ENCODE measurements around the gene LEO1. TPM values are rescaled to one million over a fixed set of nuclear protein-coding genes. Genes with fewer than 3 reads are reported as not detected.

LEO1 gene
- total RNA-seq = 10 to 100 TPM in 1 of 4 donors, 1 to 10 TPM in 3; 6.2 to 10.2 (median 7.1) TPM
- 10 to 100 TPM in 2 of 3 donors, 1 to 10 TPM in 1; 7.1 to 18.6 (median 16.3) TPM for polyA plus RNA-seq
- long read RNA-seq, donor 1, transcript LEO1-201 (12 exons, 2,193 nt) = major isoform, 5 of 5 reads
- long read RNA-seq, donor 1, partial matches to known transcripts = 0 of 5 reads
- long read RNA-seq, donor 1, other reads (novel, unspliced or antisense) = 0 of 5 reads
- long read RNA-seq, donor 2, transcript LEO1-201 (12 exons, 2,193 nt) = major isoform, 18 of 21 reads
- long read RNA-seq, donor 2, partial matches to known transcripts = 0 of 21 reads
- long read RNA-seq, donor 2, other reads (novel, unspliced or antisense) = 3 of 21 reads

DNA sequence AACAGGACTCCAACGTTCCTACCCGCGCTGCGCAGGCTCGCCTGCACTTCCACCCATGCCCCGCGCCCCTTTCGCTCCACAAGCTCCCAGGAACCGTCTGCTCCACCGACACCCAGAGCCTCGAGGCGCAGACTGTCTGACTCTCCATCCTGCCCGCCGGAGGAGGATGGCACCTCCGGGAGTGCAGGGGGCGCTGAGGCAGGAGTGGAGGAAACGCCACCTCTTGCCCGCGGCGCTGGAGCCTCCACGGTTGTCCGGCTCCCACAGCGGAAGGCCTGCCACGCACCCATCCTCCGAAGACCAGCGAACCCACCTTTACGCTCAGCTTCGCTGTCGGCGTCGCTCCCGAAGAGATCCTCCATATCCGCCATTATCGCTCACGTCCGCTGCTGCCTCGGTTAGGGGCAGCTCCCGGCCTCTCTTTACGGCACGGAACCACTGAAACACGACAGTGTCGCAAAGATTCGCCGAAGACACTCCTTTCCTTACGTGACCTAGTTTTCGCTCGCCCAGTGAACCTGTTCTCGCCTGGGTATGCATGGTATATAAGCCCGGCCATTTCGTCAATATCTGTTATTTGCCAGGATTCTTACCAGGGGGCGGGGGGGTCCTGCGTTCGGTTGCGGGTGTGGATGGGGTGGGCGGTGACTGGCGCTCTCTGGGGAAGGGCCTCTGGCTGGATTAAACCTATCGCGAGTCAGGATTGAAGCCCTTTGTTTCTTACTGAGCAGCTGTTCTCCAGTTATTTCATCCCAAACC, at the start of gene LEO1:
TSS of gene LEO1 (minus strand) at position 404 of the 759 bp plus-strand sequence. CDS start at position 371, 33 bp downstream.
- peak within 1 kb of the TSS; percentile 94 for H3K27ac ChIP-seq
- TF ChIP-seq, protein P1, sequence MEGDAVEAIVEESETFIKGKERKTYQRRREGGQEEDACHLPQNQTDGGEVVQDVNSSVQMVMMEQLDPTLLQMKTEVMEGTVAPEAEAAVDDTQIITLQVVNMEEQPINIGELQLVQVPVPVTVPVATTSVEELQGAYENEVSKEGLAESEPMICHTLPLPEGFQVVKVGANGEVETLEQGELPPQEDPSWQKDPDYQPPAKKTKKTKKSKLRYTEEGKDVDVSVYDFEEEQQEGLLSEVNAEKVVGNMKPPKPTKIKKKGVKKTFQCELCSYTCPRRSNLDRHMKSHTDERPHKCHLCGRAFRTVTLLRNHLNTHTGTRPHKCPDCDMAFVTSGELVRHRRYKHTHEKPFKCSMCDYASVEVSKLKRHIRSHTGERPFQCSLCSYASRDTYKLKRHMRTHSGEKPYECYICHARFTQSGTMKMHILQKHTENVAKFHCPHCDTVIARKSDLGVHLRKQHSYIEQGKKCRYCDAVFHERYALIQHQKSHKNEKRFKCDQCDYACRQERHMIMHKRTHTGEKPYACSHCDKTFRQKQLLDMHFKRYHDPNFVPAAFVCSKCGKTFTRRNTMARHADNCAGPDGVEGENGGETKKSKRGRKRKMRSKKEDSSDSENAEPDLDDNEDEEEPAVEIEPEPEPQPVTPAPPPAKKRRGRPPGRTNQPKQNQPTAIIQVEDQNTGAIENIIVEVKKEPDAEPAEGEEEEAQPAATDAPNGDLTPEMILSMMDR (IDR thresholded peaks at IDR 0.05) = peak; percentile 45
- peaks cover 0 to 6% of the 10 kb centered on the region in 2 donors for H3K36me3 ChIP-seq (ENCODE audit: insufficient read depth in 1 of 2, low read depth in 1 of 2)
- WGBS, 3 donors = 0 to 1% (median 0%) methylated on average over 58 of the region's 58 CpGs
- DNase-seq = peak; percentile 87 to 92
- peak within 1 kb of the TSS; percentile 100 for H3K4me3 ChIP-seq
- peaks cover 11% of the 10 kb centered on the region for H3K4me1 ChIP-seq
- ATAC-seq = peak; percentile 96 to 98 (median 98)
- H3K27me3 ChIP-seq (ENCODE audit: insufficient read depth in 3 of 3, low read length in 2 of 3) = no peaks in the 10 kb centered on the region
- intact Hi-C loops (cut with DNase I) = loop anchor here in 1 of 2 donors (5.0 kb wide), 2 partner anchors 106 to 166 kb away; no protein-coding TSS in a partner anchor
- peaks cover 13% of the 10 kb centered on the region for H3K9me3 ChIP-seq

DNA sequence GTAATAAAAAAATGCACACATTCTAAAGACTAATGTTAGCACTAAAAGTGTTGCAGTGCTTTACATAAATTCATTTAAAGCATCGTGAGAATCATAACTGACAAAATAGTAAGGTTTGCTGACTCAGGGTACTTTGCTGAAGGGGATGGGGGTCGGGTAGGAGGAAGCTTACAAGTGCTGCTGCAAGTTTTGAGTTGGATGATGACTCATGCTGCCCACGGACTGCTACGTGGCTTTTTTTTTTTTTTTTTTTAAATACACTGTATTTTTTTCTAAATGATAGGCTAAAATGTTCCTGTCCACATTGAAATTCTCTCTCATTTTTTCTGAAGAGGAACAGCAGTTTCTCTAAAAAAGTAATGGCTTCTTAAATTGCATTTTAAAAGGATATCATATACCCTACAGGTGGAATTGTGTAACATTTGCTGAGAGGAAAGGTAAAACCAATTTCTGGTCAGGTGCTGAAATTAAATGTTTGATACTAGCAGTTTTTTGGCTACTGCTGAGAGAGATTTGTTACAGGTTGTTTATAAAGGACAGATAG, 49.6 kb upstream of the LEO1 start:
- peak in 2 of 4 donors; percentile 31 to 57 for ATAC-seq
- H3K27me3 ChIP-seq (ENCODE audit: insufficient read depth in 3 of 3, low read length in 2 of 3) = no peaks in the 10 kb centered on the region
- peak overlapping the region; percentile 65 for H3K4me3 ChIP-seq
- no peak for DNase-seq
- H3K9me3 ChIP-seq = no peaks in the 10 kb centered on the region
- WGBS, 3 donors = 0 to 1% (median 0%) methylated on average over 4 of the region's 4 CpGs
- TF ChIP-seq, protein P1 (IDR thresholded peaks at IDR 0.05) = no peak
- H3K27ac ChIP-seq = peak overlapping the region; percentile 83
- H3K36me3 ChIP-seq (ENCODE audit: insufficient read depth in 1 of 2, low read depth in 1 of 2) = no peaks in the 10 kb centered on the region
- intact Hi-C loops (cut with DNase I) = loop anchor here (5.0 to 10.0 kb wide), 2 partner anchors 54 to 56 kb away; no protein-coding TSS in a partner anchor
- peaks cover 37% of the 10 kb centered on the region for H3K4me1 ChIP-seq

DNA sequence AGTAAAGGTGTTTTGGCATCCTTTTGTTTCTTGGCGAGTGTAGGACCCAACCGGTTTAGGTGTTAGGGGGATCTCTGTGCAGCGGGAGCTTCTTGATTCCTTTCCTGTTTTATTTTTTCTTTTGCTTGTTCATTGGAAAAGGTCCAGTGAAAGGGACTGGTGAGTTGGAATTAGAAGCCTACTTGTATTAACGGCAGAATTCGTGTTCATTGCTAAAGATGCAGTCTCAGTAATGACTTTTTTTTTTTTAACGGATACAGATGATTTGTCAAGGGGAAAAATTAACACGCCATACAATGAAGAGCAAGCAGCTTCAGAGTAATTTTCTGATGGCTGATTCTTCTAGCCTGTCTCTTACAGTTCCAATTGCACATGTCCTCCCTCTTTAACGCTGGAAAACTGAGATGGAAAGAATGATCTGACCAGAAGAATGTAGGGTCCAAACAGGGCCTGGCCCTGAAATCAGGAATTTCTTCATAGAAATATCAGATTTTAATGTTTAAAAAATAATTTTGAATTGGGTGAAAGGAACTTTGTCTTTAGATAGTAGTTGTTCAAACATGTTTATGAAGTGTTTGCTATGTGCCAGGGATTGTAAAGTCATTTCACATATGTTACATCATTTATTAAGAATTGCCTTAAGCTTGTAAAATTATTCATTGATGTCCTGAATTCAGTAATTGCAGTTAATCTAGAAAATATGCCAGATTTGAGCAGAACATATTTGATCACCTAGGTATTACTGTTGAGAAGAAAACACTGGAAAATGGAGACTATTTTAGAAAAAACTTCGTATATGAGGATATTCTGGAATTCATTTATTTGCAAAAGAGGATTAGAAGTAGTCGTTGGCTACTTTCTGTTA, 48.9 kb upstream of the LEO1 start:
- intact Hi-C loops (cut with DNase I) = loop anchor here (5.0 to 10.0 kb wide), 2 partner anchors 54 to 57 kb away; no protein-coding TSS in a partner anchor
- TF ChIP-seq, protein P1 (IDR thresholded peaks at IDR 0.05) = no peak

More for the DNA sequence above, 48.9 kb upstream of the LEO1 start:
- H3K27ac ChIP-seq = peak overlapping the region; percentile 83
- ATAC-seq = peak in 1 of 4 donors; percentile 23
- H3K9me3 ChIP-seq = no peaks in the 10 kb centered on the region
- H3K4me3 ChIP-seq = peak overlapping the region; percentile 65
- no peaks in the 10 kb centered on the region for H3K27me3 ChIP-seq (ENCODE audit: insufficient read depth in 3 of 3, low read length in 2 of 3)
- no peaks in the 10 kb centered on the region for H3K36me3 ChIP-seq (ENCODE audit: insufficient read depth in 1 of 2, low read depth in 1 of 2)
- H3K4me1 ChIP-seq = peaks cover 37% of the 10 kb centered on the region
- 2 to 4% (median 3%) methylated on average over 10 of the region's 10 CpGs for WGBS, 3 donors
- DNase-seq = no peak

Data from psoas muscle (tissue), 8 donors.